Medulla oblongata (tissue), 1 donor: ENCODE results near the gene IQGAP2.
"Not testable (repeated sequence)": the region's sequence is repeated elsewhere in the genome, so short reads cannot be mapped to it uniquely, and the experiment has no call there.

Experiments used
- DNase-seq: peaks from one replicate; pipeline ENCODE4 v3.0.0-alpha.2; 2015; ENCODE audit errors: extremely low spot score

The IQGAP2 gene

GRCh38 chr5:76499507-76500161 lies 96.5 kb downstream of the IQGAP2 start:
- DNase-seq, result no peak

- no peak for DNase-seq
Observed at GRCh38 chr5:76500633-76501393, 97.7 kb downstream of the IQGAP2 start.

GRCh38 chr5:76503929-76504328 lies 100.8 kb downstream of the IQGAP2 start:
- DNase-seq, result no peak

- DNase-seq, result no peak
Observed at GRCh38 chr5:76504901-76505564, 101.9 kb downstream of the IQGAP2 start.

DNA sequence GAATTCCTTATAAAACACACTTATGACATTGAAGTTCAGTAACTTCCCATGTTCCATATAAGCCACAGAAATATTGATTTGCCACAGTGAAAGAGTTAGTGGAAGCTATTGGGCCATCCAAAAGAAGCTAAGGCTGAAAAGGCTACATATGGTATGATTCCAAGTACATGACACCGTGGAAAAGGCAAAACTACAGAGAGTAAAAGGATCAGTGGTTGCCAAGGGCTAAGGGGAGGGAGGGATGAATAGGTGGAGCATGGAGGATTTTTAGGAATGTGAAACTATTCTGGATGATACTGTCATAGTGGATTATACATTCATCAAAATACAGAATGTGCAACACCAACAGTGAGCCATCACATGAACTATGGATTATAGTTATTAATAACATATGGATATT lies 110.4 kb downstream of the IQGAP2 start:
- no peak for DNase-seq

GRCh38 chr5:76514292-76514691 lies 111.2 kb downstream of the IQGAP2 start:
- no peak for DNase-seq

GRCh38 chr5:76514713-76515112 lies 111.6 kb downstream of the IQGAP2 start:
- no peak for DNase-seq

DNA sequence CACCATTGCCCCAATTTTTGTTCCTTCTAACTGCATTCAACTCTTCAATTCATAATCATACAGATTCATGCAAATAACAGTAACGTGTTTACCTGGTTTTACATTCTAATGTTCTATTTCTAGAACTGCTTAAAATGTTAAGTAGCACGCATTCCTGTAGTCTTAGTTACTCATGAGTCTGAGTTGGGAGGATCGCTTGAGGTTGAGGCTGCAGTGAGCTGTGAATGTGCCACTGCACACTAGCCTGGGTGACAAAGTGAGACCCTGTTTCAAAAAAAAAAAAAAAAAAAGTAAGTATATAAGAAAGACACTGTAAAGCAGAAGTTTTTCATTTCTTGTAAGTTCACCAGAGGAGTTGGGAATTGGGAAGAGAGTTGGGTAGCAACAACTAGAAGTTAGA lies 114.2 kb downstream of the IQGAP2 start:
- DNase-seq, result no peak

DNA sequence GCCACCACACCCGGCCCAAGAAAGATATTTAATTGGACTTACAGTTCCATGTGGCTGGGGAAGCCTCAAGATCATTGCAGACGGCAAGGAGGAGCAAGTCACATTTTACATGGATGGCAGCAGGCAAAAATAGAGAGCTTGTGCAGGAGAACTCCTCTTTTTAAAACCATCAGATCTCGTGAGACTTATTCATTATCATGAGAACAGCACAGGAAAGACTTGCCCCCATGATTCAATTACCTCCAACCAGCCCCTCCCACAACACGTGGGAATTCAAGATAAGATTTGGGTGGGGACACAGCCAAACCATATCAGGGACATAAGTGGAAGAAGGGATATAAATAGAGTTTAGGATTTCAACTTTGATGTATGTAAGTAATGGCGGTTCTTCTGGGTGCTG lies 115.2 kb downstream of the IQGAP2 start:
- DNase-seq, result not testable (repeated sequence)

GRCh38 chr5:76521240-76521758 lies 118.2 kb downstream of the IQGAP2 start:
- DNase-seq, result peak; percentile 11

DNA sequence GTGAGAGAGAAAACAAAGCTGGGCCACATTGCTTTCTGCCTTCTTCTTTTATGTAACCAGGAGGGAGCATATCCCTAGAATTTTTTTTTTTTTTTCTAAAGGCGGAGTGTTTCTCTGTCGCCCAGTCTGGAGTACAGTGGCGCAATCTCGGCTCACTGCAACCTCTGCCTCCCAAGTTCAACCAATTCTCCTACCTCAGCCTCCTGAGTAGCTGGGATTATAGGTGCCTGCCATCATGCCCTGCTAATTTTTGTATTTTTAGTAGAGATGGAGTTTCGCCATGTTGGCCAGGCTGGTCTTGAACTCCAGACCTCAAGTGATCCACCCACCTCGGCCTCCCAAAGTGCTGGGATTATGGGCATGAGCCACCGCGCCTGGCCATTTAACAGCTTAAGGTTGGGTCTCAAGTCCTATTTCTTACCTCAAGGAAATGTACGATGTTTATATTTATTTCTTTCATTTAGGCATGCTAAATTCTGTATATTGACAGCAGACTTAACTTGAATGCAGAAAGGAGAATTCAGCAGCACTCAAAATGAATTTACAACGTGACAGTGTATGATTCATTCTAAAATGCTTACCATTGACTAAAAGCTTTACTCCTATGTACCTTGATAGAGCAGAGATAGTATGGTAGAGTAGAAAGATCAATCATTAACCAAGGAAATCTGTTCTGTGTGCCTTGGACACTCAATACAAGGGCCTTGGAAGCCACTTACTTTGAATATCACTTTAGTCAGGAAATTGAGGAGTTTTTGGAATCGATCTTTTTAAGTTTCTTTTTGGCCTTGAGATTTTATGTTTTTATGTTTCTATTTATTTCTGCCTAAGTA lies 119.2 kb downstream of the IQGAP2 start:
- DNase-seq, result no peak

GRCh38 chr5:76524101-76524835 lies 121.2 kb downstream of the IQGAP2 start:
- DNase-seq, result no peak

GRCh38 chr5:76524868-76525267 lies 121.8 kb downstream of the IQGAP2 start:
- DNase-seq, result no peak

DNA sequence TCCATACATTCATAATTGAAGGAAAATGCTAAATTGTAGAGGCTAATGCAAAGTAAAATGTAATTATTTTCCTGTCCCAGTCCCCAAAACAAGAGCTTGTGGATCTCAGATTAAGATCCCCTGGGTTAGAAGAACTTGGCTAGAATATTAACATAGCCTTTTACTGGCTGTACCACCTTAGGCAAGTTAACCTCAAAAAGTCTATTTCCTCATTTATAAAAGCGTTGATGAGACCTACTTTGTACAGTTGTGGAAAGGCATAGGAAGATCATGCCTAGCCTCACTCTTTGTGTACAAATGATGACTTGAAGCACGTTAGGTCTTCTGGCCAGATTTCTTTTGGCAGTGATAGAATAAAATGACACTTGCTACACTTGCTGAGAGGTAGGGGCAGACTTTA lies 122.9 kb downstream of the IQGAP2 start:
- DNase-seq, result no peak

DNA sequence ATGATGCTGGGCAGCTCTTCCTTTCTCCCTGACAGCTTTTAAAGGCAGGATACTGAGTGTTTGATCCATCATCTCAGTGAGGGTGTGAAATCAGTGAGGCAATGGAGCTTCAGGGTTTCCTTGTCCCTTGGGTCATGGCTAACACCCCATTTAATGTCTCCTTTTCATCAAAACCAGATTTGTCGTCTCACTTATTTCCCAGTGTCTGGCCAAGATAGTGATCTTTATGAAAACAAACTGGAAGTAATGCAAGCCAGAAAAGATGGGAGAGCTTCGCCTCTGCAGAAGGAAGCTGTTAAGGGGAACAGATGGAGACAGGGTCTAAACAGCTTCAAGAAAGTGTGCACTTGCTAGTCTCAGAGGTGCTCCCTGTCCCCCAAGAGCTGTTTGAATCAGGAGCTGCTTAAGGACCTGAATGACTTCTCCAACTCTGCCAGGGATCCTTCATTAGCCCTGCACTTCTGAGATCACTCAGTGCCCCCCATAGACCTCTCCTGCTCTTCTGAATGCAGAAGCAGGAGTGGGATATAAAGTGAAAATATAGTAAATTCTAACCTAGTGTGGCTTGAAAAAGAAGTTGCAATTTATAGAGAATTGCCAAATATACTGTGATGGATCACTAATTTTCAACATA lies 124.0 kb downstream of the IQGAP2 start:
- no peak for DNase-seq

GRCh38 chr5:76527685-76528161 lies 124.6 kb downstream of the IQGAP2 start:
- DNase-seq, result no peak

- no peak for DNase-seq
Observed at GRCh38 chr5:76528547-76529331, 125.7 kb downstream of the IQGAP2 start.

- no peak for DNase-seq
Observed at GRCh38 chr5:76529464-76530344, 126.6 kb downstream of the IQGAP2 start.

GRCh38 chr5:76532052-76532451 lies 129.0 kb downstream of the IQGAP2 start:
- DNase-seq, result no peak
